GM12872 (cell line): ENCODE data around the gene PRCC.

Source experiments
- CTCF ChIP-seq: IDR thresholded peaks from 3 replicates; pipeline ENCODE4 v1.5.1; 2011; ENCODE audit warnings: low read depth, mild to moderate bottlenecking, low read length, moderate library complexity; ENCODE audit not compliant: insufficient read depth

The PRCC gene

GRCh38 chr1:156840898-156841279 lies 73.6 kb downstream of the PRCC start:
- no peak for TF ChIP-seq CTCF

GRCh38 chr1:156841295-156841855 lies 74.0 kb downstream of the PRCC start:
- no peak for TF ChIP-seq CTCF

- no peak for TF ChIP-seq CTCF
Observed at GRCh38 chr1:156842618-156843300, 75.4 kb downstream of the PRCC start.

GRCh38 chr1:156844102-156844501 lies 76.8 kb downstream of the PRCC start:
- no peak for TF ChIP-seq CTCF

GRCh38 chr1:156844638-156845037 lies 77.3 kb downstream of the PRCC start:
- no peak for TF ChIP-seq CTCF

GRCh38 chr1:156845055-156845952 lies 78.0 kb downstream of the PRCC start:
- TF ChIP-seq CTCF, result no peak

GRCh38 chr1:156845953-156846545 lies 78.7 kb downstream of the PRCC start:
- no peak for TF ChIP-seq CTCF
